NB4 (cell line): ENCODE results near the gene GADD45A.

Experiments
- CTCF ChIP-seq: IDR thresholded peaks from one replicate; pipeline ENCODE4 v1.5.1; 2012; ENCODE audit warnings: low read depth, low read length
- MAX ChIP-seq: IDR thresholded peaks from 2 replicates; pipeline ENCODE4 v1.6.1; 2011; ENCODE audit warnings: low read depth, low read length
- POLR2A ChIP-seq: IDR thresholded peaks from 2 replicates; pipeline ENCODE4 v1.6.1; 2011; ENCODE audit warnings: mild to moderate bottlenecking; ENCODE audit not compliant: insufficient read length; ENCODE audit errors: extremely low read depth

GRCh38 chr1:67673468-67674201 lies 11.4 kb upstream of the GADD45A start:
- no peak for TF ChIP-seq POLR2A
- TF ChIP-seq MAX = no peak
- no peak for TF ChIP-seq CTCF
